HG02840 (cell line): ENCODE measurements around the gene WWC2.
"Not testable (repeated sequence)": the region's sequence is repeated elsewhere in the genome, so short reads cannot be mapped to it uniquely, and the experiment has no call there.

ENCODE experiments used
- ATAC-seq: cut with Tn5 transposase; IDR thresholded peaks from one replicate; pipeline ENCODE4 v1.9.1; 2021; ENCODE audit warnings: mild to moderate bottlenecking, moderate library complexity, moderate number of reproducible peaks; ENCODE audit not compliant: unreplicated experiment, low FRiP score

Gene WWC2

GRCh38 chr4:183139972-183140570 lies 41.0 kb downstream of the WWC2 start:
- ATAC-seq, result no peak

- ATAC-seq, result no peak
Measured at GRCh38 chr4:183140911-183141320, 41.9 kb downstream of the WWC2 start.

GRCh38 chr4:183141997-183142396 lies 42.9 kb downstream of the WWC2 start:
- ATAC-seq, result no peak

GRCh38 chr4:183142571-183143550 lies 43.8 kb downstream of the WWC2 start:
- no peak for ATAC-seq

GRCh38 chr4:183144787-183145186 lies 45.7 kb downstream of the WWC2 start:
- ATAC-seq, result no peak

- ATAC-seq, result no peak
Measured at GRCh38 chr4:183145773-183146172, 46.7 kb downstream of the WWC2 start.

GRCh38 chr4:183146478-183146877 lies 47.4 kb downstream of the WWC2 start:
- no peak for ATAC-seq

GRCh38 chr4:183147196-183147595 lies 48.1 kb downstream of the WWC2 start:
- no peak for ATAC-seq

- ATAC-seq, result no peak
Measured at GRCh38 chr4:183147983-183148382, 48.9 kb downstream of the WWC2 start.

GRCh38 chr4:183149616-183150539 lies 50.8 kb downstream of the WWC2 start:
- no peak for ATAC-seq

GRCh38 chr4:183150664-183151063 lies 51.6 kb downstream of the WWC2 start:
- not testable (repeated sequence) for ATAC-seq

GRCh38 chr4:183152232-183152631 lies 53.2 kb downstream of the WWC2 start:
- not testable (repeated sequence) for ATAC-seq

GRCh38 chr4:183153190-183153916 lies 54.3 kb downstream of the WWC2 start:
- ATAC-seq, result no peak

- no peak for ATAC-seq
Measured at GRCh38 chr4:183154701-183155391, 55.8 kb downstream of the WWC2 start.

GRCh38 chr4:183155450-183156184 lies 56.6 kb downstream of the WWC2 start:
- no peak for ATAC-seq

GRCh38 chr4:183157215-183157614 lies 58.2 kb downstream of the WWC2 start:
- ATAC-seq, result no peak

- ATAC-seq, result no peak
Measured at GRCh38 chr4:183158062-183158461, 59.0 kb downstream of the WWC2 start.

- no peak for ATAC-seq
Measured at GRCh38 chr4:183161630-183162029, 62.6 kb downstream of the WWC2 start.

GRCh38 chr4:183163135-183163534 lies 64.1 kb downstream of the WWC2 start:
- no peak for ATAC-seq
